HuH-7 (cell line): Measurements from ENCODE around the gene STOX1.
"Not testable (repeated sequence)": the region's sequence is repeated elsewhere in the genome, so short reads cannot be mapped to it uniquely, and the experiment has no call there.

ENCODE experiments used
- DNase-seq: peaks from one replicate; pipeline ENCODE4 v3.0.0; 2011; ENCODE audit warnings: low spot score

STOX1 gene

GRCh38 chr10:68828833-68829232, 1.5 kb downstream of the STOX1 start:
- no peak for DNase-seq

GRCh38 chr10:68829521-68829920, 2.2 kb downstream of the STOX1 start:
- no peak for DNase-seq

GRCh38 chr10:68829952-68830351, 2.6 kb downstream of the STOX1 start:
- DNase-seq, result no peak

- no peak for DNase-seq
Measured at GRCh38 chr10:68831961-68832455, 4.7 kb downstream of the STOX1 start.

- no peak for DNase-seq
Measured at GRCh38 chr10:68832601-68833000, 5.3 kb downstream of the STOX1 start.

GRCh38 chr10:68837626-68838322, 10.4 kb downstream of the STOX1 start:
- no peak for DNase-seq

- not testable (repeated sequence) for DNase-seq
Measured at GRCh38 chr10:68840650-68841049, 13.3 kb downstream of the STOX1 start.

GRCh38 chr10:68848281-68848680, 20.9 kb downstream of the STOX1 start:
- DNase-seq, result no peak

GRCh38 chr10:68848806-68849205, 21.5 kb downstream of the STOX1 start:
- no peak for DNase-seq

GRCh38 chr10:68856352-68856751, 29.0 kb downstream of the STOX1 start:
- no peak for DNase-seq

- no peak for DNase-seq
Measured at GRCh38 chr10:68857005-68857404, 29.7 kb downstream of the STOX1 start.

GRCh38 chr10:68861253-68861652, 33.9 kb downstream of the STOX1 start:
- no peak for DNase-seq

GRCh38 chr10:68864611-68865010, 37.3 kb downstream of the STOX1 start:
- DNase-seq, result no peak

- DNase-seq, result not testable (repeated sequence)
Measured at GRCh38 chr10:68868173-68868572, 40.8 kb downstream of the STOX1 start.

GRCh38 chr10:68869623-68870022, 42.3 kb downstream of the STOX1 start:
- no peak for DNase-seq

- no peak for DNase-seq
Measured at GRCh38 chr10:68870061-68870460, 42.7 kb downstream of the STOX1 start.

GRCh38 chr10:68870545-68871104, 43.3 kb downstream of the STOX1 start:
- DNase-seq, result no peak

- no peak for DNase-seq
Measured at GRCh38 chr10:68871105-68871711, 43.9 kb downstream of the STOX1 start.

GRCh38 chr10:68871731-68872342, 44.5 kb downstream of the STOX1 start:
- DNase-seq, result no peak

- peak; percentile 32 for DNase-seq
Measured at GRCh38 chr10:68876246-68877138, 49.2 kb downstream of the STOX1 start.

GRCh38 chr10:68877482-68878110, 50.3 kb downstream of the STOX1 start:
- no peak for DNase-seq
